ENCODE data around the gene TTPAL.

TTPAL gene

DNA sequence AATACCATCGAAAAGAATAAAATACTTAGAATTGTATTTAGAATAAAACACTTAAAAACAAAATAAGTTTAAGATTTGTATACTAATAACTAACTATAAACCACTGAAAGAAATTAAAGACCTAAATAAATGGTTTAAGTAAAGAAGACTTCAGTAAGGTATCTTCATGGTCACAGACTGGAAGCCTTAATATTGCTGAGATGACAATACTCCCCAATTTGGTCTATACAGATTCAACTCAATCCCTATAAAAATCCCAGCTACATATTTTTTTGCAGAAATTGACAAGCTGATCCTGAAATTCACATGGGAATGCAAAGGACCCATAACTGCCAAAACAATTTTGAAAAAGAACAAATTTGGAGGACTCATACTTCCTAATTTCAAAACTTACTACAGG lies 27.3 kb downstream of the TTPAL start:
- no peaks in the 10 kb centered on the region for H3K27me3 ChIP-seq
- peak overlapping the region; percentile 19 for H3K27ac ChIP-seq
- H3K4me3 ChIP-seq (ENCODE audit: low read depth in 1 of 2, low read length in 1 of 2): no peak overlapping the region
- H3K9me3 ChIP-seq: no peaks in the 10 kb centered on the region
- H3K4me1 ChIP-seq (ENCODE audit: control insufficient read depth in 1 of 2, insufficient read depth in 1 of 2, low read depth in 1 of 2, low read length in 1 of 2): peaks cover 0 to under 1% of the 10 kb centered on the region in 2 experiments
- peaks cover 100% of the 10 kb centered on the region for H3K36me3 ChIP-seq
- no peak for TF ChIP-seq CTCF (IDR thresholded peaks at IDR 0.05)

- peaks cover 100% of the 10 kb centered on the region for H3K36me3 ChIP-seq
- H3K4me1 ChIP-seq (ENCODE audit: control insufficient read depth in 1 of 2, insufficient read depth in 1 of 2, low read depth in 1 of 2, low read length in 1 of 2): peaks cover 0 to 5% of the 10 kb centered on the region in 2 experiments
- H3K9me3 ChIP-seq: no peaks in the 10 kb centered on the region
- no peaks in the 10 kb centered on the region for H3K27me3 ChIP-seq
- TF ChIP-seq CTCF (IDR thresholded peaks at IDR 0.05): no peak
- H3K27ac ChIP-seq: no peak overlapping the region
- H3K4me3 ChIP-seq (ENCODE audit: low read depth in 1 of 2, low read length in 1 of 2): no peak overlapping the region
These were observed 29.0 kb downstream of the TTPAL start for GRCh38 chr20:44504402-44505307.

DNA sequence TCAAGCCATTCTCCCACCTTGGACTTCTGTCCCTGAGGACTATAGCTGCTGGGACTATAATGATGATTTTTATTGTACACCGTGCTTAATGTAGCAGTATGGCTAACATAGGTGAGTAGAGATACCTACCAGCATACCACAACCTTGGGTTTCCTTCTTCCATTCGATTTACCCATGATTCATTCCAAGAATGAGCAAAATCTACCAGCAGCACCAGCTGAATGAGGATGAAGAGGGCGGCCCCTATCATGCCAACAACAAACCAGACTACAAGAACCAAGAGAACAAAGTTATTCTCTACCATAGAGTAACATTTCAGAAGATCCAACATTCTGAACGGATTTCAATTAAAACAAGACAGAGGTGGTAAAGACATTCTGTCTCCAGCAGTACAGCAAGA lies 34.1 kb downstream of the TTPAL start:
- peaks cover 90% of the 10 kb centered on the region for H3K36me3 ChIP-seq
- no peaks in the 10 kb centered on the region for H3K27me3 ChIP-seq
- H3K4me3 ChIP-seq (ENCODE audit: low read depth in 1 of 2, low read length in 1 of 2): no peak overlapping the region
- peaks cover 0 to 5% of the 10 kb centered on the region in 2 experiments for H3K4me1 ChIP-seq (ENCODE audit: control insufficient read depth in 1 of 2, insufficient read depth in 1 of 2, low read depth in 1 of 2, low read length in 1 of 2)
- H3K9me3 ChIP-seq: no peaks in the 10 kb centered on the region
- H3K27ac ChIP-seq: peak overlapping the region; percentile 11
- no peak for TF ChIP-seq CTCF (IDR thresholded peaks at IDR 0.05)

DNA sequence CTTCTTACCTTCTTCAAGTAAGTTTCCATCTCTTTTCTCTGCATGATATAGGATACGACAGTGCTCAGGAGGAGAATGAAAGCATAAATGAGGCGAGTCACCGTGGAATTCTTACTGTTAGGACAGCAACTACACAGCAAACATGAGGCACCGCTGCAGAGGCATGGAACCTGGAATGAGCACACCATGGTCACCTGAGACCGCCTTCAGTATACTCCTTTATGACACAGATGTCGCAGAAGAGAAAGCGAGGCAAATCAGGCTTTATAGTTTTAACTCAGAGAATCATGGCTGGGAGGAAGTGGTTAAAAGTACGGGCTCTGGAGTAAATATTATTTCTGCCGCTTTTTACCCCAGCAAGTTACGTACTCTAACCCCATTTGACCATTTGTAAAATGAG lies 38.2 kb downstream of the TTPAL start:
- peaks cover 62% of the 10 kb centered on the region for H3K36me3 ChIP-seq
- H3K27ac ChIP-seq: no peak overlapping the region
- no peak for TF ChIP-seq CTCF (IDR thresholded peaks at IDR 0.05)
- no peaks in the 10 kb centered on the region for H3K9me3 ChIP-seq
- no peak overlapping the region for H3K4me3 ChIP-seq (ENCODE audit: low read depth in 1 of 2, low read length in 1 of 2)
- no peaks in the 10 kb centered on the region for H3K27me3 ChIP-seq
- peaks cover 0 to under 1% of the 10 kb centered on the region in 2 experiments for H3K4me1 ChIP-seq (ENCODE audit: control insufficient read depth in 1 of 2, insufficient read depth in 1 of 2, low read depth in 1 of 2, low read length in 1 of 2)

DNA sequence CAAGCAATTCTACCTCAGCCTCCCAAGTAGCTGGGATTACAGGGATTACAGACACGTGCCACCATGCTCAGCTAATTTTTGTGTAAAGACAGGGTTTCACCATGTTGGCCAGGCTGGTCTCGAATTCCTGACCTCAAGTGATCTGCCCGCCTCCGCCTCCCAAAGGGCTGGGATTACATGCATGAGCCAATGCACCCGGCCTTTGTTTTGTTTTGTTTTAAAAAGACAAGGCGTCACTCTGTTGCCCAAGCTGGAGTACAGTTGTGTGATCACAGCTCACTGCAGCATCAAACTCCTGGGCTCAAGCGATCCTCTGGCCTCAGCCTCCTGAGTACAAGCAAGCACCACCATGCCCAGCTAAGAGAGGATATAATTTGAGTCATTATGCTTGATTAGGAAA lies 40.8 kb downstream of the TTPAL start:
- Histone ChIP-seq H3K27me3 (no peaks in the 10 kb centered on the region), H3K4me3 (ENCODE audit: low read depth in 1 of 2, low read length in 1 of 2) (no peak overlapping the region), H3K9me3 (no peaks in the 10 kb centered on the region), H3K27ac (no peak overlapping the region), H3K36me3 (peaks cover 36% of the 10 kb centered on the region), H3K4me1 (ENCODE audit: control insufficient read depth in 1 of 2, insufficient read depth in 1 of 2, low read depth in 1 of 2, low read length in 1 of 2) (peaks cover 24 to 26% of the 10 kb centered on the region in 2 experiments)
- TF ChIP-seq CTCF (IDR thresholded peaks at IDR 0.05): no peak

Measured in neutrophil (primary cell).